Gastrocnemius medialis (tissue), 4 donors: Measurements from ENCODE around the gene ZNF507. TPM values are rescaled to one million over a fixed set of nuclear protein-coding genes. Genes with fewer than 3 reads are reported as not detected.

ENCODE experiments used
- ATAC-seq, 2 donors: fragments of 150-250 bp; one replicate each; pipeline ENCODE4 v1.9.1; 2016
- DNase-seq, 2 donors: peaks; one replicate each; pipeline ENCODE4 v3.0.0-alpha.2; 2019
- H3K27ac ChIP-seq, 4 donors: fragments of 200-600 bp; sonication (generic); 1 replicate in 1 of 4; 2 replicates in 3 of 4; pipeline ENCODE4 v1.5.1; 2016 to 2018; ENCODE audit warnings: mild to moderate bottlenecking in 2 of 4, moderate library complexity in 1 of 4
- H3K27me3 ChIP-seq, 3 donors: fragments of 200-600 bp; sonication (generic) in 2 of 3; 1 replicate in 1 of 3; 2 replicates in 2 of 3; pipeline versions ENCODE4 v1.5.1 to v1.6.0; 2016 to 2019; ENCODE audit warnings: mild to moderate bottlenecking in 1 of 3, moderate library complexity in 1 of 3
- H3K36me3 ChIP-seq, 2 donors: fragments of 200-600 bp; sonication (generic) in 1 of 2; one replicate each; pipeline ENCODE4 v1.5.1; 2017 to 2018
- H3K4me1 ChIP-seq, 2 donors: fragments of 200-600 bp; sonication (generic) in 1 of 2; one replicate each; pipeline ENCODE4 v1.5.1; 2016 to 2017; ENCODE audit warnings: mild to moderate bottlenecking in 2 of 2
- H3K4me3 ChIP-seq, 4 donors: fragments of 200-600 bp; sonication (generic) in 3 of 4; 1 replicate in 1 of 4; 2 replicates in 3 of 4; pipeline ENCODE4 v1.5.1; 2016 to 2019; ENCODE audit warnings: mild to moderate bottlenecking in 2 of 4
- H3K9me3 ChIP-seq, 3 donors: fragments of 200-600 bp; sonication (generic) in 2 of 3; 1 replicate in 1 of 3; 2 replicates in 2 of 3; pipeline ENCODE4 v1.5.1; 2016 to 2019
- POLR2A ChIP-seq, 2 donors: fragments of 450-650 bp; IDR thresholded peaks; one replicate each; pipeline ENCODE4 v1.6.1; 2017; ENCODE audit warnings: antibody characterized with exemption in 2 of 2, mild to moderate bottlenecking in 2 of 2, moderate library complexity in 2 of 2
- in situ Hi-C, 4 donors: fragments of 200-750 bp; cut with MboI; loops; one replicate each; pipeline versions ENCODE4 v1.15.0 to v1.8.0; 2017; ENCODE audit warnings: low sequenced_read_pairs in 4 of 4
- intact Hi-C: fragments of 100-400 bp; cut with DNase I; formaldehyde crosslinking; loops from one replicate; pipeline ENCODE4 v1.15.1; 2023; ENCODE audit warnings: low total_unique reads
- total RNA-seq, 4 donors: library from RNA; depleted of rRNA; stranded (reverse); fragments of >200 nt; gene quantifications; one replicate each; pipeline versions ENCODE4 v1.1.0 to v1.2.3, GENCODE V29; 2016
- TF ChIP-seq, protein P1 (sequence below), 5 experiments: fragments of 450-650 bp in 3 of 5; fragments of 200-600 bp in 2 of 5; sonication (generic) in 2 of 5; IDR thresholded peaks in 4 of 5; conservative IDR thresholded peaks in 1 of 5; 1 replicate in 4 of 5; 2 replicates in 1 of 5; pipeline ENCODE4 v1.5.1; 2016 to 2019; ENCODE audit warnings: antibody characterized with exemption in 5 of 5, mild to moderate bottlenecking in 3 of 5, moderate library complexity in 3 of 5

The ZNF507 gene
- total RNA-seq, 4 donors from 2014 or later: 11.9 to 21.8 (median 17.8) TPM

DNA sequence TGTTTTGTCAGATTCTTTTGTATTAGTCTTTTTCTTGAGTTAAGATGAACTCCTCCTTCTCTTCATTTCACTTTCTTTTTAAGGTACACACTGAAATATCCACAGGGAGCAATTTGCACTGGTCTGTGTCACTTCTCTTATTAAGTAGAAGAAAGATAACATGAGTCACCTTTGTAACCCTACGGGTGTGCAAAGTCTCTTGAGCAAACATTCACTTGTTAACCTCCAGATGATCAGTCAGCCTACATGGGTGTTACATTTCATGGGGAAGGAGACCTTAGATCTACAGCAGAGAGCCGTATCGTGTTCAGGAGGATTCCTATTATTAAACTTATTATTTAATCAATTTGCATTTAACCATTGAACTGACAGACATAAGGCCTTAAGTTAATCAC lies 5.1 kb downstream of the ZNF507 start:
- peak; percentile 48 to 62 for ATAC-seq
- peaks cover 0 to 60% of the 10 kb centered on the region in 2 donors for H3K36me3 ChIP-seq
- no peak overlapping the region for H3K4me3 ChIP-seq
- TF ChIP-seq POLR2A (IDR thresholded peaks at IDR 0.05): no peak
- TF ChIP-seq, protein P1, sequence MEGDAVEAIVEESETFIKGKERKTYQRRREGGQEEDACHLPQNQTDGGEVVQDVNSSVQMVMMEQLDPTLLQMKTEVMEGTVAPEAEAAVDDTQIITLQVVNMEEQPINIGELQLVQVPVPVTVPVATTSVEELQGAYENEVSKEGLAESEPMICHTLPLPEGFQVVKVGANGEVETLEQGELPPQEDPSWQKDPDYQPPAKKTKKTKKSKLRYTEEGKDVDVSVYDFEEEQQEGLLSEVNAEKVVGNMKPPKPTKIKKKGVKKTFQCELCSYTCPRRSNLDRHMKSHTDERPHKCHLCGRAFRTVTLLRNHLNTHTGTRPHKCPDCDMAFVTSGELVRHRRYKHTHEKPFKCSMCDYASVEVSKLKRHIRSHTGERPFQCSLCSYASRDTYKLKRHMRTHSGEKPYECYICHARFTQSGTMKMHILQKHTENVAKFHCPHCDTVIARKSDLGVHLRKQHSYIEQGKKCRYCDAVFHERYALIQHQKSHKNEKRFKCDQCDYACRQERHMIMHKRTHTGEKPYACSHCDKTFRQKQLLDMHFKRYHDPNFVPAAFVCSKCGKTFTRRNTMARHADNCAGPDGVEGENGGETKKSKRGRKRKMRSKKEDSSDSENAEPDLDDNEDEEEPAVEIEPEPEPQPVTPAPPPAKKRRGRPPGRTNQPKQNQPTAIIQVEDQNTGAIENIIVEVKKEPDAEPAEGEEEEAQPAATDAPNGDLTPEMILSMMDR (IDR thresholded peaks at IDR 0.05 in 4 of 5, conservative IDR thresholded peaks at IDR 0.05 in 1 of 5): no peak
- peaks cover 48 to 49% of the 10 kb centered on the region in 2 donors for H3K4me1 ChIP-seq
- no peak for DNase-seq
- in situ Hi-C loops (loop anchor here in 2 of 4 donors (10.0 to 25.0 kb wide), 2 partner anchors 54 to 337 kb away; partner anchors contain the start of genes ANKRD27 (in 1 of the 2), DPY19L3 (in 1 of the 2), NUDT19 (in 1 of the 2) and RGS9BP (in 1 of the 2)), intact Hi-C loops (loop anchor here (10.0 kb wide), 1 partner anchor 954 kb away; the partner anchor contains the start of gene CEBPA)
- H3K9me3 ChIP-seq: no peaks in the 10 kb centered on the region
- H3K27ac ChIP-seq: peak overlapping the region; percentile 83 to 90 (median 88)
- H3K27me3 ChIP-seq: no peaks in the 10 kb centered on the region

GRCh38 chr19:32350987-32351348 lies 5.6 kb downstream of the ZNF507 start:
- intact Hi-C loops (loop anchor here (10.0 kb wide), 1 partner anchor 954 kb away; the partner anchor contains the start of gene CEBPA), in situ Hi-C loops (loop anchor here in 2 of 4 donors (10.0 to 25.0 kb wide), 2 partner anchors 54 to 336 kb away; partner anchors contain the start of genes ANKRD27 (in 1 of the 2), DPY19L3 (in 1 of the 2), NUDT19 (in 1 of the 2) and RGS9BP (in 1 of the 2))
- ATAC-seq: peak; percentile 10 to 40

DNA sequence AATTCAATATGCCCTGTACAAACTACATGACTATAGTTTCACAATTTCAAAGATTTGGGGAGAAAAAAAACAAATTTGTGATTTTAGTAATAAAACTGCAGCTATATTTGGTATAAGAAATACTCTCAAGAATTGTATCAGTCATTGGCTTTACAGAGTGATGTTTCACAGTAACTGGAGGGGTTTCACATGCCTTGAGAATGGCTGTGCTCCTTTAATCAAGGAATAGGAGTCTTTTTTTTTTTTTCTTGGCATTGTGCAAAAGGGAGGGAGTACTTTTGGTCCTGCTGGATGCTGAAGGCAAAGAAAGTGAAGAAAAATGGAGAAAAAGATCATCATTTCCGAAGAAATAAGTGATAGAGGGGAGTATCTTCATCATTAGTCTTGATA lies 6.8 kb downstream of the ZNF507 start:
- Histone ChIP-seq H3K36me3 (peaks cover 0 to 75% of the 10 kb centered on the region in 2 donors), H3K4me3 (no peak overlapping the region), H3K27ac (peak overlapping the region; percentile 83 to 90 (median 88)), H3K4me1 (peaks cover 38 to 41% of the 10 kb centered on the region in 2 donors), H3K9me3 (no peaks in the 10 kb centered on the region), H3K27me3 (no peaks in the 10 kb centered on the region)
- DNase-seq (no peak), ATAC-seq (no peak)
- in situ Hi-C loops (loop anchor here in 2 of 4 donors (10.0 to 25.0 kb wide), 2 partner anchors 53 to 335 kb away; partner anchors contain the start of genes ANKRD27 (in 1 of the 2), DPY19L3 (in 1 of the 2), NUDT19 (in 1 of the 2) and RGS9BP (in 1 of the 2)), intact Hi-C loops (loop anchor here (2.0 to 10.0 kb wide), 2 partner anchors 21 to 953 kb away; partner anchors contain the start of gene CEBPA)
- no peak for TF ChIP-seq POLR2A (IDR thresholded peaks at IDR 0.05)
- TF ChIP-seq, protein P1 (IDR thresholded peaks at IDR 0.05 in 4 of 5, conservative IDR thresholded peaks at IDR 0.05 in 1 of 5): no peak

More at GRCh38 chr19:32350987-32351348, 5.6 kb downstream of the ZNF507 start:
- no peak for DNase-seq
- H3K4me3 ChIP-seq: no peak overlapping the region
- peak overlapping the region; percentile 83 to 90 (median 88) for H3K27ac ChIP-seq
- no peaks in the 10 kb centered on the region for H3K27me3 ChIP-seq
- H3K9me3 ChIP-seq: no peaks in the 10 kb centered on the region
- peaks cover 0 to 65% of the 10 kb centered on the region in 2 donors for H3K36me3 ChIP-seq
- H3K4me1 ChIP-seq: peaks cover 48 to 49% of the 10 kb centered on the region in 2 donors
- TF ChIP-seq, protein P1 (IDR thresholded peaks at IDR 0.05 in 4 of 5, conservative IDR thresholded peaks at IDR 0.05 in 1 of 5): no peak

DNA sequence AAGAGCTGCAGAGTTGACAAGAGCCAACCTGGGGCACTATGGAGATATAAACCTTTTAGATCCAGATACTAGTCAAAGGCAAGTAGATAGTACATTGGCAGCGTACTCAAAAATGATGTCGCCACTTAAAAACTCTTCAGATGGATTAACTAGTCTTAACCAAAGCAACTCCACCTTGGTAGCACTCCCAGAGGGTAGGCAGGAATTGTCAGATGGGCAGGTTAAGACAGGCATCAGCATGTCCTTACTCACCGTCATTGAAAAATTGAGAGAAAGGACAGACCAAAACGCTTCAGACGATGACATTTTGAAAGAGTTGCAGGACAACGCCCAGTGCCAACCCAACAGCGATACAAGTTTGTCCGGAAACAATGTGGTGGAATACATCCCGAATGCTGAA lies 8.9 kb downstream of the ZNF507 start:
- in situ Hi-C loops: loop anchor here in 2 of 4 donors (10.0 to 25.0 kb wide), 2 partner anchors 50 to 333 kb away; partner anchors contain the start of genes ANKRD27 (in 1 of the 2), DPY19L3 (in 1 of the 2), NUDT19 (in 1 of the 2) and RGS9BP (in 1 of the 2)
- intact Hi-C loops: loop anchor here (10.0 kb wide), 1 partner anchor 950 kb away; the partner anchor contains the start of gene CEBPA
- ATAC-seq: no peak

More for the DNA sequence above, 8.9 kb downstream of the ZNF507 start:
- Histone ChIP-seq H3K4me3 (no peak overlapping the region), H3K36me3 (peaks cover 0 to 75% of the 10 kb centered on the region in 2 donors), H3K27ac (no peak overlapping the region), H3K4me1 (peaks cover 26 to 29% of the 10 kb centered on the region in 2 donors), H3K27me3 (no peaks in the 10 kb centered on the region), H3K9me3 (no peaks in the 10 kb centered on the region)
- TF ChIP-seq POLR2A (IDR thresholded peaks at IDR 0.05): no peak
- TF ChIP-seq, protein P1 (IDR thresholded peaks at IDR 0.05 in 4 of 5, conservative IDR thresholded peaks at IDR 0.05 in 1 of 5): no peak
- DNase-seq: no peak
